Activated CD4-positive, alpha-beta T cell treated with anti-CD3 and anti-CD28 coated beads for 4 hours (primary cell): ENCODE results near the gene ECE2.
A peak's percentile ranks its signal among the peaks of the same experiment; 100 is the strongest.

Experiments
- DNase-seq, 2 donors: peaks; one replicate each; pipeline ENCODE4 v3.0.0-alpha.2; 2020

The ECE2 gene

DNA sequence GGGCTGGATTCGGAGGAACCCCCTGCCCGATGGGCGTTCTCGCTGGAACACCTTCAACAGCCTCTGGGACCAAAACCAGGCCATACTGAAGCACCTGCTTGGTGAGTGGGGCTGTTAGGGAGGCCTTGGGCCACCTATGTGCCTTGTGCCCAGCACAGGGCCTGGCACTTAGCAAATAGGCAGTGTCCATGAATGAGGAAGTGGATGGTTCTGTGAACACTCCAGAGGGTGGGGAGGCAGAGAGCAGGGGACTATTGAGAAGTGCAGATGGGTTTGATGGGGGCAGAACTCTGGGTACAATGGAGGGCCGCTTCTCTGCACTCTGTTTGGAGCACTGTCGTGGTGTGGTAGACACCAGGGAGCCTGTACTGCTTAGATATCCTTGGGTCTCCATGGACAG is 1.5 kb downstream of the ECE2 start:
- no peak for DNase-seq

DNA sequence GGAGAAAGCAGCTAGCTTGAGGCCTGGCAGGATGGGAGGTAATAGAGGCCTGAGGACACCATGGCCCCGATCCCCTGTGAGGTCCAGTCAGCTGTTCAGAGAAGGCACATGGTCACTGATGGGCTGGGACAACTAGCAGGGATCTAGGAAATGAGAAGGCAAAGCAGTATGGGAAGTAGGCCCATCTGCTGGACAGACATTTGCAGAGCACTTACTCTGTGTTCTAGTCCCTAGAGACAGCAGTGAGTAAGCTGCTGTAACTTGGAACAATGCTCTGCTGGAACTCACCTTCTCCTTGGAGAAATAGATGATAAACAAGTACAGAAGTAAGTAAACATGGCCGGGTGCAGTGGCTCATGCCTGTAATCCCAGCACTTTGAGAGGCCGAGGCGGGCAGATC is 7.1 kb downstream of the ECE2 start:
- DNase-seq = no peak

DNA sequence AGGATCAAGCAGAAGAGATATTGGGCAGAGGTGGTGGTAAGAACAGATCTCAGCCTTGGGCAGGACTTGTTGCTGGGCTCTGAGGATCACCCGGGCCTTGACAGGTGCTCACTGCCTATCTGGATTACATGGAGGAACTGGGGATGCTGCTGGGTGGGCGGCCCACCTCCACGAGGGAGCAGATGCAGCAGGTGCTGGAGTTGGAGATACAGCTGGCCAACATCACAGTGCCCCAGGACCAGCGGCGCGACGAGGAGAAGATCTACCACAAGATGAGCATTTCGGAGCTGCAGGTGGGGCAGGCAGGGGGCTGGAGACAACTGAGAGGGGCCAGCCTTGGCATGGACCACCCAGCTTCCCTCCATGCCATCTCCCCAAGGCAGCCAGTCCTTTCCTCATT is 7.9 kb downstream of the ECE2 start:
- DNase-seq = no peak

DNA sequence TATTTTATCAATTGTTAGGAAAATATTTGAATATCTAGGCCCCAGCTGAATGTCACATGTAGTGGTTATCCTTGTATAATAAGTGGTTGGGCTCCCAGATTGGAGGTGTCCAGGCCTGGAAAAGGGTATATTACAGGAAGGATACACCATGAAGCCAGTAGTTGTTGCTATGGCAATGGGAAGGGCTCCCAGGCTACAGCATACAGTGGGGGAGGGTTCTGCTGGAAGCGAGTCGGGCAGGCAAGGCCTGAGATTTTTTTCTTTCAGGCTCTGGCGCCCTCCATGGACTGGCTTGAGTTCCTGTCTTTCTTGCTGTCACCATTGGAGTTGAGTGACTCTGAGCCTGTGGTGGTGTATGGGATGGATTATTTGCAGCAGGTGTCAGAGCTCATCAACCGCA is 8.9 kb downstream of the ECE2 start:
- peak; percentile 22 for DNase-seq

DNA sequence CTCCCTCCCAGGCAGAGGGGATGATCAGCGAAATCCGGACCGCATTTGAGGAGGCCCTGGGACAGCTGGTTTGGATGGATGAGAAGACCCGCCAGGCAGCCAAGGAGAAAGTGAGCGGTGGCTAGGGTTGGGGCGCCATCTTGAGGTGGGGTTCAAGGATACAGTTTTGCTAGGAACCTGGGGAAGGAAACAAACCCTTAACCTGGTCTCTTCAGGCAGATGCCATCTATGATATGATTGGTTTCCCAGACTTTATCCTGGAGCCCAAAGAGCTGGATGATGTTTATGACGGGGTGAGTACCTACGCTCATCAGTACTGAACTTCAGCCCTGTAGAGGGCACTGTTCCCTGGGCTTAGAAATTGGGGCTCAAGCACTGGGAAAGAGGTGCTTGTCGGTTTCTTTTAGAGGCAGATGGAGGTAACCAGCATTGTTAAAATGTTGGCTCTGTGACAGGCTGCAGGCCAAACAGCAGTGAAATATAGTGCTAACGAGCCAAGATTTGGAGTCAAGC is 13.7 kb downstream of the ECE2 start:
- DNase-seq = peak; percentile 56 to 67

DNA sequence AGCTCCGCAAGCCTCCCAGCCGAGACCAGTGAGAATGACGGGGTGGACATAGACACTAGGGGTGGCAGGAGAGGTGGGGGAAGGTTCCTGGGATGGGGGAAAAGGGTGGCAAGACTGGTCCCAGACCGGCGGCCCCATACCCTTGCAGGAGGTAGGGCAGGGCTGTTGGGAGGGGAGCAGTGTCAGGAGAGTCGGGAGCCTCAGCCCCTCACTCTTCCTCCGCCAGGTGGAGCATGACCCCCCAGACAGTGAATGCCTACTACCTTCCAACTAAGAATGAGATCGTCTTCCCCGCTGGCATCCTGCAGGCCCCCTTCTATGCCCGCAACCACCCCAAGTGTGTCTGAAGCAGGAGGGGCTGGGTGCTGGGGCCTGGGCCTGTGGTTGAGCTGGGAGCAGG is 14.5 kb downstream of the ECE2 start:
- DNase-seq = no peak

DNA sequence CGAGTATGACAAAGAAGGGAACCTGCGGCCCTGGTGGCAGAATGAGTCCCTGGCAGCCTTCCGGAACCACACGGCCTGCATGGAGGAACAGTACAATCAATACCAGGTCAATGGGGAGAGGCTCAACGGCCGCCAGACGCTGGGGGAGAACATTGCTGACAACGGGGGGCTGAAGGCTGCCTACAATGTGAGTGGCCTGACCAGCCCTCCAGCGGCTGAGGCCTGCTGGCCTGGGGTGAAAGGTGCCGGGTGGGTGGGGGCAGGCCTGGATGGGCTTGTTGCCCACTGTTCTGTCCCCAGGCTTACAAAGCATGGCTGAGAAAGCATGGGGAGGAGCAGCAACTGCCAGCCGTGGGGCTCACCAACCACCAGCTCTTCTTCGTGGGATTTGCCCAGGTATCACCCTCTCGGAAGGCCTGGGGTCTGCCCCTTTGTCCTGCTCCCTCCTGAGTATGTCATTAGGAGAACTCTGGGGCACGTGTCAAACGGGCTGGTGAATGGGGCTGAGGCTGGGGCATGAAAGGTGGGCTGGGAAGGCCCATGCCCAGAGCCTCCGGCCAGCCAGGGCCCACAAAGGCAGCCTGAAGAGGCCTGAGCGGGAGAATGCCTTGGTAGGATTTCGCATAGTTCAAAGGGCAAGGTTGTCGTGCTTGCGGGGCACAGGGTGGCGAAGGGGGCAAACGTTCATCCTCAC is 15.4 kb downstream of the ECE2 start:
- no peak for DNase-seq

DNA sequence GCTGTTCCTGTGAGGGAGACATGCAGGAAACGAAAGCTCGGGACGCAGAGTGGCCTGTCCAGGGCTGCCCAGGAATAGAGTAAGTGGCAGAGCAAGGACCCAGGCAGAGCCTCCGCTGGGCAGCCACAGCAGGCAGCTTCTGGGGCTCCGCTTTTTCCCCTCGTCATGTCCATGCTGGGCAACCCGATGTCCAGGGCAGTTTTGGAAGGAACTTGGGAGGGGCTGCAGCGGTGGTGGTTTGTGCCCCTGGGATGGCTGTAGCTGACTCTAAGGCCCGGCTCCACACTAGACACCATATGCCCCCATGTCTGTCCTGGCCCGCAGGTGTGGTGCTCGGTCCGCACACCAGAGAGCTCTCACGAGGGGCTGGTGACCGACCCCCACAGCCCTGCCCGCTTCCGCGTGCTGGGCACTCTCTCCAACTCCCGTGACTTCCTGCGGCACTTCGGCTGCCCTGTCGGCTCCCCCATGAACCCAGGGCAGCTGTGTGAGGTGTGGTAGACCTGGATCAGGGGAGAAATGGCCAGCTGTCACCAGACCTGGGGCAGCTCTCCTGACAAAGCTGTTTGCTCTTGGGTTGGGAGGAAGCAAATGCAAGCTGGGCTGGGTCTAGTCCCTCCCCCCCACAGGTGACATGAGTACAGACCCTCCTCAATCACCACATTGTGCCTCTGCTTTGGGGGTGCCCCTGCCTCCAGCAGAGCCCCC is 16.1 kb downstream of the ECE2 start:
- DNase-seq = no peak

DNA sequence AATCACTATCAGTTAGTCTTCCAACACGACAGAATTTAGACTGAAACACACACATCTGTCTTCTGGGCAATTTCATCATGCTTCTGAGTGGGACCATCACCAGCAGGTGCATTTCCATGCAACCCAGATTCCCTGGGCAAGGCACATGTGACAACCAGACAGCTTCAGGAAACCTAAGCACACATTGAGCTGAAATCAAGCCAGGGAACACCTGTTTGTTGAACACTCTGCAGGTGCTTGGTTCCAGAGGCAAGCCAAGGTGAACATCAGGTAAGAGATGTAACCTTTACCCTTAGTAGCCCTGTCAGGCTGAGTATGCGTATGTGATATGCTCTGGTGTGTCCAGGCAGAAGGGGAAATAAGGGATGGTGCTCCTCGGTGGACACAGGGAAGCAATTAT is 19.9 kb downstream of the ECE2 start:
- DNase-seq = no peak

DNA sequence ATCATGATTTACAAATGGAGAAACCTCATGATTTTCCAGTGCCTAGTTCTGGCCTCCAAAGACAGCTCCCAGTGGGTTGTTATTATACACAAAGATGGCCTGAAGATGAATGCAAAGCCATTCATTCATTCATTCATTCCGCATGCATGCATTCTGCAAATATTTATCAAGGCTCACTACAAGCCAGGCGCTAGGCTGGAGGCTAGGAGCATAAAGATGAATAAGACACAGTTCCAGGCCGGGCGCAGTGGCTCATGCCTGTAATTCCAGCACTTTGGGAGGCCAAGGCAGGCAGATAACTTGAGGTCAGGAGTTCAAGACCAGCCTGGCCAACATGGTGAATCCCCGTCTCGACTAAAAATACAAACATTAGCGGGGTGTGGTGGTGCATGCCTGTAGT is 20.8 kb downstream of the ECE2 start:
- no peak for DNase-seq

DNA sequence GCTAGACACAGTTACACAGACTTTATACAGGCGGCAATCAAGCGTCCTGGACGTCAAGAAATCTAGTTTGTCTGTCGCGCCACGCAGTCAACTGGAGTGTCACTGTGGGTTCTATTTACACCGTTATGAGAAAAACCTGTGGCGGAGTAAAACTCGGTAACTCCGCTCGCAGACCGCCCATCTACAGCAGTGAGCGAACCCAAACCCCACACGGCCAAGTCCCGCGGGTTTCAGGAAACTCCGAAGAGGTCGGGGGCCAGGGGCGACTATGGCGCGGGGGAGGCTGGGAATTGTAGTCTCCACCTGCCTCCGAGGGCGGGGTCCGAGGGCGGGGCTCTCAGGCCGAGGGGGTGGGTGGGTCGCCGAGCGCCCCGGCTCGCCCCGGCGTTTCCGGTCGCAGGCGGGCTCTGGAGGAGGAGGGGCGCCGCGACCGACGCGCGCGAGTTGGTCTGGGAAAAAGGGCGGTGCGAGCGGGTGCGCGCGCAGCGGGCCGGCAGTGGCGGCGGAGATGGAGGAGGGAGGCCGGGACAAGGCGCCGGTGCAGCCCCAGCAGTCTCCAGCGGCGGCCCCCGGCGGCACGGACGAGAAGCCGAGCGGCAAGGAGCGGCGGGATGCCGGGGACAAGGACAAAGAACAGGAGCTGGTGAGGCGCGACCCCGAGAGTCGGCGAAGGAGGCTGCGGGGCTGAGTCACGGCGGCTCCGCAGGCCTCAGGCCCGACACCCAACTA is 23.1 kb downstream of the ECE2 start, which contains the start of gene PSMD2:
TSS of gene PSMD2 (plus strand) at position 483 of the 729 bp plus-strand sequence. CDS start at position 509, 26 bp downstream.
- peak; percentile 98 to 99 for DNase-seq

DNA sequence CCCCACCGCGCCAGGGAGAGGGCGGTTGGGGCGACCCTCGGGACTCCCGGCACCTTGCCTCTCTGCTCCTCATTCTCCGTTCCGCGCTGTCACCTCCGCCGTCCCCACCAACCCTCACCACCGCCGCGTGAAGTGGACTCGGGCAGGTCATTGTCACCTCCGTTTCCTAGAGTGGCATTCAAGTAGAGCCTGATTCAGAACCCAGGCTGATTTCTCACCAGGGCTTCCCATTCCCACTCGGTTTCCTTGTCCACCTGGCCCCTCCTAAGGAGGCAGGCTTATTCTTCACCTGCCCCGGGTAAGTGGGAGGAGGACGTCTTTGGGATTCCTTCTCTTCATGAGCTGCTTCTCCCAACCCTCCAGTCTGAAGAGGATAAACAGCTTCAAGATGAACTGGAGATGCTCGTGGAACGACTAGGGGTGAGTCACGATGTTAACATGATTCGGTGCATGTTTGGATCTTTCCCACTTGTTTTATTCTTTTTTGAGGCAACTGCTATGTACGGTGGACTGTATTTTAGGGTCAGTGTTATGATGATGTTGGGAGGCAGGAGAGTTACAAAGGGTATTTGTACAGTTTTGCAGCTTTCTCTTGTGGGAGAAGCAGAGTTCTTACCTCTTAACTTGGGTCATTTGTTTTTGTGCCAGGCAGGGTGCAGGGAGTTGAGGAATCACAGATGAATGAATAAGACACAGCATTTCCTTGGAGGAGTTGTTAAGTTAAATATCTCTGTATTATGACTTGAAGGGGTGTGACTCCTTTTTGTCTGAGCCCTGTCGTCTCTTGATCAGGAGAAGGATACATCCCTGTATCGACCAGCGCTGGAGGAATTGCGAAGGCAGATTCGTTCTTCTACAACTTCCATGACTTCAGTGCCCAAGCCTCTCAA is 23.9 kb downstream of the ECE2 start:
- no peak for DNase-seq

DNA sequence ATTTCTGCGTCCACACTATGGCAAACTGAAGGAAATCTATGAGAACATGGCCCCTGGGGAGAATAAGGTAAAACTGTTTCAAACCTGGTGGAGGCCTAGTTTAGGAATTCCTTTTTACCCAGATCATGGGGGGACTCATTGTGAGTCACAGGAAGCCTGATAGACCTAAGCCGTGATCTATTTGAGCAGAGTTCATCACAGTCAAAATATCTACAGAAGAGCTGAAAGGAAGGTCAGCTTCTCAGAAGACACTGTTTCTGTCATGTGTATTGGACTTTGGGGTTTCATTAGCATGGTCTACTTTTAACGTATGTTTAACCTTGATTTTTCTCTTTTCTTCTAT is 24.5 kb downstream of the ECE2 start:
- no peak for DNase-seq

DNA sequence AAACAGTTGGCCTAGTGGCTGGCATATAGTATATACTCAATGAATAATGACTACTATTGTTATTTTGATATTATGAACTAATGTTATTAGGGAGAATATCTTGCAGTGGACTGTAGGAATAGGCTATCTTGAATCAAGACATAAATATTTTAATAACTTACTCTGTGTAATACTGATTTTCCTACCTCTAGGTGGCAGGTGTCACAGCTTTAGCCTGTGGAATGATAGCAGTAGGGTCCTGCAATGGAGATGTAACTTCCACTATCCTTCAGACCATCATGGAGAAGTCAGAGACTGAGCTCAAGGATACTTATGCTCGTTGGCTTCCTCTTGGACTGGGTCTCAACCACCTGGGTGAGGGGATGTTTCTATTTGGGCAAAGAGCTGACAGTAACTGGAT is 29.8 kb downstream of the ECE2 start:
- DNase-seq = no peak

DNA sequence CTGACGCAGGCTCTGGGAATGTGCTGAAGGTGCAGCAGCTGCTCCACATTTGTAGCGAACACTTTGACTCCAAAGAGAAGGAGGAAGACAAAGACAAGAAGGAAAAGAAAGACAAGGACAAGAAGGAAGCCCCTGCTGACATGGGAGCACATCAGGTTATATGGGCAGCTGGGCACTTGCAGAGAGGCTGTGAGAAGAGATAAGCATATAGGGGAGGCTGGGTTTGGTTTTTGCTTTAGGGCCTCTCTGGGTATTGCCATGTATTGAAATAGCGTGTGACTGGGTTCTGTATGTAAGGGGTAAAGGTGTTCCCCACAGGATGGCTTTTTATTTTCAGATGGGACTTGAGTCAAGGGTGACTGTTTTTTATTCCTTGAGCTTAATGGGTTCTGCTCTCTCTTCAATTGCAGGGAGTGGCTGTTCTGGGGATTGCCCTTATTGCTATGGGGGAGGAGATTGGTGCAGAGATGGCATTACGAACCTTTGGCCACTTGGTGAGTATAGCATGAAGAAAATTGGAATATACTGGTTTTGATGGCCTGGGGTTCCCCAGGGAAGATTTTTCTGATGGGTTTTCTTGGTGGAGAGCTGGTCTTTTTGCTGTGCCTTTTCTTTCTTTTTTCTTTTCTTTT is 30.6 kb downstream of the ECE2 start:
- no peak for DNase-seq

DNA sequence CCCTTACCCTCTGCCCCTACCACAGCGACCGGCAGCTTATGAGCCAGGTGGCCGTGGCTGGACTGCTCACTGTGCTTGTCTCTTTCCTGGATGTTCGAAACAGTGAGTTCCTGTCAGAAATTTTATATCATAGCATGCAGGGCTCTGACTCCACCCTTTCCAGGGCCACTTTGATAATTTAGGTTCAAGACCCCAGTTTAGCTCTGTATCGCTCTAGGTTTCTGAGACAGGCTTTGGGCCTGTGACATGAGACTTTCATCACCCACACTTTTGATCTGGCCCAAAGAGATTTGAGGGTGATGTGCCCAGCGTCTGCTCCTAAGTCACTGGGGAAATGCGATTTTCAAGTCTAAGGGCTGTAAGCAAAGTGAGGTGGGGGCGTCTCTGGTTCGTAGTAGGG is 32.1 kb downstream of the ECE2 start:
- no peak for DNase-seq

DNA sequence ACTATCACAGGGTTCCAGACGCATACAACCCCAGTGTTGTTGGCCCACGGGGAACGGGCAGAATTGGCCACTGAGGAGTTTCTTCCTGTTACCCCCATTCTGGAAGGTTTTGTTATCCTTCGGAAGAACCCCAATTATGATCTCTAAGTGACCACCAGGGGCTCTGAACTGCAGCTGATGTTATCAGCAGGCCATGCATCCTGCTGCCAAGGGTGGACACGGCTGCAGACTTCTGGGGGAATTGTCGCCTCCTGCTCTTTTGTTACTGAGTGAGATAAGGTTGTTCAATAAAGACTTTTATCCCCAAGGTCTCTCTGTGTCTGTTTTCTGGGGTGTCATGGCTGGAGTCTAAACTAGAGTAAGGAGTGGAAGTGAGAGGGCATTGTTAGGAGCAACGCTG is 32.9 kb downstream of the ECE2 start:
- DNase-seq = no peak

DNA sequence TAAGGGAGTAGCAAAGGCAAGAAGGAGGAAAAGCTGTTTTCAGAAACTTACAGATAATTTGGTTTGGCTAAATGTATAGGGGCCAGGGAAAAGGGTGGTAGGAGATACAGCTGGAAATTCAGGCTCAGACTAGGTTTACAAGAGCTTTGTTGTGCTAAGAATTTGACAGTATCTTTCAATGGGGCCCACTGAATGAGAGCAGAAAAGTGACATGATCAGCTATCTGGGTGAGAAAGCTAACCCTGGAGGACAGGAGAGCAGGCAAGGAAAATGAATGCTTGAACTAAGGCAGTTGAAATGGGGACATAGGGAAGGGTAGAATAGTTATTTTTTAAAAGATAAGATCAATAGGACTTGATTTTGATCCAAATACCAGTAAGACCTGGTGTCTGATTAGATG is 35.8 kb downstream of the ECE2 start:
- DNase-seq = no peak

DNA sequence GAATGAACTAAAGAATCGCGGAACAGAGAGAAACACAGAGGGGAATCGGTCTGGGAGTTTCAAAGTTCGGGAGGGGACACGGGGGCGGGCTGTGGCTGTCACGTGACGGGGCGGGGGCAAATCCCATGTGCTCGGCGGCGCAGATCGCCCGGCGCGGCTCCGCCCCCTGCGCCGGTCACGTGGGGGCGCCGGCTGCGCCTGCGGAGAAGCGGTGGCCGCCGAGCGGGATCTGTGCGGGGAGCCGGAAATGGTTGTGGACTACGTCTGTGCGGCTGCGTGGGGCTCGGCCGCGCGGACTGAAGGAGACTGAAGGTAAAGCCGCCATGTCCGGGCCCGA is 38.5 kb downstream of the ECE2 start, which contains the start of gene EIF4G1:
TSS of gene EIF4G1 (plus strand) at position 244 of the 337 bp plus-strand sequence. CDS start 1,191 bp downstream, outside the sequence.
- peak; percentile 92 to 93 for DNase-seq

DNA sequence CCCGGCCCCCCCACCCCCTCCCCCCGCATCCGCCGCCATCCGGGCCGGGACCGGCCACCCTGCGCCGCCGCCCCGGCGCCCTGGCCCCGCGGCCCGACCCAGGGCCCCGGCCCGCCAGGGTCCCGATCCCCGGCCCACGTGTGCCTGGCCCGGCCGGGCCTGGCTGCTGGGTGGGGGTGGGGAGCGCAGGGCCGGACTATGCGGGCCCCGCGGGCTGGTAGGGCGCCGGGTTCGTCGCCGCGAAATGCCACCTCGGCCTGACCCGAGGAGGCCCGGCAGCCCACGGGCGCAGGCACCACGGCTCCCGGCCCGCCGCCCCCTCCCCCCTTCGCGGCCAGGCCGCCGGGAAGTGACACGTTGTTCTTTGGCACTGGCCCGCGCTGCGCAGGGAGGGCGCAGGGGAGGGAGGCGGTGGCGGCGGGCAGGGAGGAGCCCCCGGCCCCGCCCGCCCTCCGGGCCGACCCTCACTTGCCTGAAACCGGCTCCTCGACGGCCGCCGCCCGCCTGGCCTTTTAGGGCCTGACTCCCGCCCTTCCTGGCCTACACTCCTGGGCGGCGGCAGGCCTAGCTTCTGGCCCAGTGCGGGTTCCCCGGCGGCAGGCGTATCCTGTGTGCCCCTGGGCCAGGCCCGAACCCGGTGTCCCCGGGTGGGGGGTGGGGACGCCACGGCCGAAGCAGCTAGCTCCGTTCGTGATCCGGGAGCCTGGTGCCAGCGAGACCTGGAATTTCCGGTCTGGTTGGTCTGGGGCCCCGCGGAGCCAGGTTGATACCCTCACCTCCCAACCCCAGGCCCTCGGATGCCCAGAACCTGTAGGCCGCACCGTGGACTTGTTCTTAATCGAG is 39.1 kb downstream of the ECE2 start:
- peak; percentile 56 to 66 for DNase-seq

DNA sequence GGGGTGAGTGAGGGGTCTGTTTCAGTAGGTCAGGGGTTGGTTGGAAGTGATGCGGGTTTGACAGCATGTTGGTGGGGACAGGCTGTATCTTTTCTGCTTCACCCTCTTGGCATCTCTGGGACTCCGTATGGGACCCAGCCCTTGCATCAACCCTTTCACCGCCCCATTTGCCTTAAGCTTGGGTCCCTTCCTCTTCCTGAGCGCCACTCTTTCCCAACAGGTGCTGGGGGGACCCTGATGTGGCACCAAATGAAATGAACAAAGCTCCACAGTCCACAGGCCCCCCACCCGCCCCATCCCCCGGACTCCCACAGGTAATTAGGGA is 39.7 kb downstream of the ECE2 start:
- DNase-seq = no peak
